Dendritic cell treated with granulocyte-macrophage colony-stimulating factor and Interleukin-4, amounts not matched to agents 40 ng/mL and 50 ng/mL, for 4 days (primary cell): ENCODE measurements around the gene CNOT8.

Experiments used
- H3K27ac Mint-ChIP-seq: one replicate; pipeline ENCODE4 v1.8.0; 2022; ENCODE audit warnings: mild to moderate bottlenecking, mixed read lengths
- H3K27me3 Mint-ChIP-seq: one replicate; pipeline ENCODE4 v1.8.0; 2022; ENCODE audit warnings: mild to moderate bottlenecking, mixed read lengths
- H3K36me3 Mint-ChIP-seq: one replicate; pipeline ENCODE4 v1.8.0; 2022; ENCODE audit warnings: low read depth, mixed read lengths
- H3K4me1 Mint-ChIP-seq: one replicate; pipeline ENCODE4 v1.8.0; 2022; ENCODE audit warnings: low read depth, mixed read lengths
- H3K4me3 Mint-ChIP-seq: one replicate; pipeline ENCODE4 v1.8.0; 2022; ENCODE audit warnings: mild to moderate bottlenecking, moderate library complexity, mixed read lengths
- H3K9me3 Mint-ChIP-seq: one replicate; pipeline ENCODE4 v1.8.0; 2022; ENCODE audit warnings: mixed read lengths
- intact Hi-C: fragments of 100-400 bp; cut with micrococcal nuclease; formaldehyde crosslinking; loops from one replicate; pipeline ENCODE4 v1.15.0; 2022

The CNOT8 gene

DNA sequence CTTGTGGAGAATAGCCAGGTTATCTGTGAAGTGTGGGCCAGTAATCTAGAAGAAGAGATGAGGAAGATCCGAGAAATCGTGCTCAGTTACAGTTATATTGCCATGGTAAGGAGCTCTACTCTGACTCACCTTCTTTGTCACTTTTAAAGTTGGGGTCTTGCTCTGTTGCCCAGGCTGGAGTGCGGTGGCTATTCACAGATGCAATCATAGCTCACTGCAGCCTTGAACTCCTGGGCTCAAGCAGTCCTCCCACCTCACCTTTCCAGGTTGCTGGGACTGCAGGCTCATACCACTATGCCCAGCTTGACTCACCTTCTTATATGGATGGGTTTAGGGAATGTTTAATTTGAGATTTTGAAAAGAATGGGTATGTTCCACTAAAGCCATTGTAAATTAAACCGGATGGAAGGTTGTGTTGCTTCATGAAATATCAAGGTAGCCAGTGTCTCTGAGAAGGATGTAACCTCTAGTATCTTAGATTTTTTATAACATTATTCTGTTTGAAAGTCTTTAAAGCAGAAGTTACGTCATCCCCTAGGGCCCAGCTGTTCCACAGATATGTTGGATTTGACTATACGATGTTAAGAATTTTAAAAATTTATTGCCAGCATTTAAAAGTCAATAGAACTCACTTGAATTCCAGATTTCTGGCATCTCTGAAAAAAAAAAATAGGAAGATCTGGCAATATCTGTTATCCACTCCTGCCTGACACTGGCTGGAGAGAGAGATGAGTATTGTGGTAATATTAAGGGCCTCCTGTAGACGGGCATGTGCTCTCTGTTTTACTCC, 5.1 kb downstream of the CNOT8 start:
- Mint-ChIP-seq H3K27me3 (no peaks in the 10 kb centered on the region), H3K9me3 (no peaks in the 10 kb centered on the region), H3K4me1 (peaks cover 41% of the 10 kb centered on the region), H3K27ac (peak overlapping the region; percentile 48), H3K36me3 (peaks cover 85% of the 10 kb centered on the region), H3K4me3 (peak overlapping the region; percentile 9)
- intact Hi-C loops = no loop called here

GRCh38 chr5:154865466-154866184, 7.2 kb downstream of the CNOT8 start:
- intact Hi-C loops = no loop called here
- H3K36me3 Mint-ChIP-seq = peaks cover 89% of the 10 kb centered on the region
- no peak overlapping the region for H3K4me3 Mint-ChIP-seq
- peaks cover 27% of the 10 kb centered on the region for H3K4me1 Mint-ChIP-seq
- H3K9me3 Mint-ChIP-seq = no peaks in the 10 kb centered on the region
- H3K27me3 Mint-ChIP-seq = no peaks in the 10 kb centered on the region
- H3K27ac Mint-ChIP-seq = no peak overlapping the region

GRCh38 chr5:154866841-154867240, 8.4 kb downstream of the CNOT8 start:
- Mint-ChIP-seq H3K4me3 (no peak overlapping the region), H3K27ac (no peak overlapping the region), H3K27me3 (no peaks in the 10 kb centered on the region), H3K9me3 (no peaks in the 10 kb centered on the region), H3K36me3 (peaks cover 96% of the 10 kb centered on the region), H3K4me1 (peaks cover 17% of the 10 kb centered on the region)
- intact Hi-C loops = no loop called here

DNA sequence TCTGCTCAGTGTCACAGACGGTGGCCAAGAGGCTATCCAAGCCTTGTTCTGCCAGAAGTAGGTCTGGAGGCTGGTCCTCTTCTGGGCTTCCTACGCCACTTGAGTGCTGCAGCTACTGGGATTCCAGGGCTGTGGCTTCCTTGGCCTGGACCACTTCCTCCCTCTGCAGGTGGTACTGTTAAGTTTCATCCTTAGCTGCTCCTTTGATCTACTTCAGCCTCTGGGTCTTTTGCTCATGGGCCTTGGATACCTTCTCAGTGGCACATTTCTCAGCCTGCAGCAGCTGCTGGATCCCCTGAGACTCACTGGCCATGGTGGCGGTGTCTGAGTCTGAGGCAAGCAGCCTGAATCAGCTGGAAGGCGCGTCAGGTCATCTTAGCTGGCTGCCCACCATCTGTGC, 10.3 kb downstream of the CNOT8 start:
- intact Hi-C loops = no loop called here
- peaks cover 100% of the 10 kb centered on the region for H3K36me3 Mint-ChIP-seq
- no peaks in the 10 kb centered on the region for H3K27me3 Mint-ChIP-seq
- no peak overlapping the region for H3K4me3 Mint-ChIP-seq
- H3K4me1 Mint-ChIP-seq = no peaks in the 10 kb centered on the region
- no peak overlapping the region for H3K27ac Mint-ChIP-seq
- H3K9me3 Mint-ChIP-seq = no peaks in the 10 kb centered on the region

DNA sequence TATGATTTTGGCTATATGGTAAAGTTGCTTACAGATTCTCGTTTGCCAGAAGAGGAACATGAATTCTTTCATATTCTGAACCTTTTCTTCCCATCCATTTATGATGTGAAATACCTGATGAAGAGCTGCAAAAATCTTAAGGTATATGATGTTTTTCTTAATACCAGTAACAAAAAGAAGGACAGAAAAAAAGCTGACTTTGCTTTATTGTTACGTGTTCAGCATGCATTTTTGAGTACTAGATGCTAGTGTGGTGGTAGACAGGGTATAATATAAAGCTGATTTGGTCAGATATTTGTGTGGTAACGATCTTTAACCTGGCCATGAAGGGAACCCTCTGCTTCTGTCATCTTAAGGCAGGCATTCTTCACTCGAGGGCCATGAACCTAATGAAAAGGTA, 13.3 kb downstream of the CNOT8 start:
- Mint-ChIP-seq H3K36me3 (peaks cover 100% of the 10 kb centered on the region), H3K4me1 (no peaks in the 10 kb centered on the region), H3K9me3 (no peaks in the 10 kb centered on the region), H3K4me3 (no peak overlapping the region), H3K27ac (no peak overlapping the region), H3K27me3 (no peaks in the 10 kb centered on the region)
- intact Hi-C loops = loop anchor here (5.0 kb wide), 1 partner anchor 219 kb away; no protein-coding TSS in a partner anchor

DNA sequence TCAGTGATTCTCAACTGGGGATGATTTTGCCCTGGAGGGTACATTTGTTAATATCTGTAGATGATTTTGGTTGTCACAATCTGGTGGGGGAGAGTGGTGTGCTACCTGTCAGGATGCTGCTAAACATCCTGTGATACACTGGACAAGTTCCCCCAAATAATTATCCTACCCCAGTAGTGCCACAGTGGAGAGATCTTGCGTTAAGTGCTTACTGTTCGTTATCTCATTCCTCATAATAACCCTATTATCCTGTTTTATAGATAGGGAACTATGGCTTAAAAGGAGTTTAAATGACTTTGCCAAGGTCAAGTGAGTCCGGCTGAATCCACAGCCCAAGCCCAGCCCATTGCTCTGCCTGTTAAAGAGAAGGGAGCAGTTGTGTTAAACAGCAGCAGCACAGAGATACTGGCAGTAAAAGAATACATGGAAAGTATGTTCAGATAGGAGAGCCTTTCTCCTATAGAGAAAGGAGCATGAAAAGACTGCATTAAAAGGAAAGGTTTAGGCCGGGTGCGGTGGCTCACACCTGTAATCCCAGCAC, 15.4 kb downstream of the CNOT8 start:
- peaks cover 20% of the 10 kb centered on the region for H3K9me3 Mint-ChIP-seq
- no peaks in the 10 kb centered on the region for H3K27me3 Mint-ChIP-seq
- intact Hi-C loops = loop anchor here (5.0 kb wide), 1 partner anchor 222 kb away; no protein-coding TSS in a partner anchor
- peaks cover 100% of the 10 kb centered on the region for H3K36me3 Mint-ChIP-seq
- H3K4me3 Mint-ChIP-seq = no peak overlapping the region
- no peak overlapping the region for H3K27ac Mint-ChIP-seq
- no peaks in the 10 kb centered on the region for H3K4me1 Mint-ChIP-seq

GRCh38 chr5:154878642-154879335, 20.4 kb downstream of the CNOT8 start:
- Mint-ChIP-seq H3K4me3 (no peak overlapping the region), H3K27me3 (no peaks in the 10 kb centered on the region), H3K27ac (no peak overlapping the region), H3K4me1 (no peaks in the 10 kb centered on the region), H3K9me3 (peaks cover 50% of the 10 kb centered on the region), H3K36me3 (peaks cover 96% of the 10 kb centered on the region)
- intact Hi-C loops = no loop called here

- H3K27me3 Mint-ChIP-seq = no peaks in the 10 kb centered on the region
These were observed 23.6 kb downstream of the CNOT8 start for GRCh38 chr5:154881986-154882385.

DNA sequence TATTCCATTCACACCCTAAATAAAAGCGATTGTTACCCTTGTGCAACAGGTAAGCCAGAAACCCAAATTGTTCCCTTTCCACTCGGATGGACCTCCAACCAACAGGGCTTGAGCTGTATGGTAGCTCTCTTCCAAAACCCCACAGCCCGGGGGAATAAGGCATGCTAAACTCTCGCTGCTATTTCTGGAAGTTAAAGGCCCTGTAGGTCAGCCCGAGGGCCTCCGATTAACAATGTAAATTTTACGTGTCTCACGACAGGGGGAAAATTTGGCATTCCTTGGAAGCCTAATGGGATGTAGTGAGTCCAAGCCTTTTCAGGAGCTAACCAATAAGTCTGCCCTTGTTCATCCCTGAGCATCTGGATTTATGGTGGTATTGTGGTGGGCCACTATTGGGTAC, 26.0 kb downstream of the CNOT8 start:
- Mint-ChIP-seq H3K9me3 (peaks cover 57% of the 10 kb centered on the region), H3K27me3 (no peaks in the 10 kb centered on the region), H3K36me3 (peaks cover 92% of the 10 kb centered on the region), H3K4me3 (no peak overlapping the region), H3K27ac (no peak overlapping the region), H3K4me1 (peaks cover 9% of the 10 kb centered on the region)
- intact Hi-C loops = no loop called here

More at GRCh38 chr5:154881986-154882385, 23.6 kb downstream of the CNOT8 start:
- no peak overlapping the region for H3K27ac Mint-ChIP-seq
- intact Hi-C loops = no loop called here
- H3K4me1 Mint-ChIP-seq = peaks cover 9% of the 10 kb centered on the region
- peaks cover 92% of the 10 kb centered on the region for H3K36me3 Mint-ChIP-seq
- peaks cover 69% of the 10 kb centered on the region for H3K9me3 Mint-ChIP-seq
- no peak overlapping the region for H3K4me3 Mint-ChIP-seq

DNA sequence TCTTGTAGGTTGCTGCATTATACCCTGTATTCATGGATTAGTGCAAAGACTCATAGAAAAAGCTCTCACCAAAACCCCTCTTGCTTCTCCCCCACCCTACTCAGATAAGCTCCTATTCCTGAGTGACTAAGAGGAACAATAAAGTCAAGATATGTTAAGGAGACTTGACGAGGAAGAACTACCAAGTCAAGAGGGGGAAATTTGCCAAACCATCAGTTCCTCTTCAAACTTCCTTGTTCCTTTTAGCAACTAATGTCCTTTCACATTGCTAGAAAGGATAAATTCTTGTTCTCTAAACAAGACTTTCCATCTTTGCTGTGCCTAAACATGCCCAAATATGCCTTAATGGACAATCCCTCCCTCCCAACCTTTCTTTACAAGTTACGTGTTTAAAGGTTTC, 27.0 kb downstream of the CNOT8 start:
- Mint-ChIP-seq H3K9me3 (peaks cover 47% of the 10 kb centered on the region), H3K4me3 (no peak overlapping the region)

DNA sequence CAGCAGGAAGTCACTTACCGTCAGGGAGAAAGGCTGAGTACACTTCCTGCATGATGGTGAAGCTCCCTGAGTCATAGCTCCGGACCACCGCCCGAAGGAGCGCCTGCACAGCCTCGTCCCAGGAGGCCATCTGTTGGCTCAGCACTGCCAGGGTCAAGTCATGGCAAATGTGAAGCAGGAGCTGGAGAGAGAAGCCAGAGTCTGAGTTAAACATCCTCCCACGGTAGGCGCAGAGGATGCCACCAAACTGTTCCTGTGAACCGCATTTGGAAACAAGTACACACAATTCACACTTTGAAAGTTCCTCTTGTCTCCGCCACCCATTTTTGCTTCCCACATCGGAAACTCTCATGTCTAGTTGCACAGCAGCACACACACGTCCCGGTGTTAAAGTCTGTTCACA, 33.9 kb downstream of the CNOT8 start:
- intact Hi-C loops = no loop called here
- Mint-ChIP-seq H3K9me3 (peaks cover 9% of the 10 kb centered on the region), H3K36me3 (peaks cover 97% of the 10 kb centered on the region), H3K4me3 (no peak overlapping the region), H3K4me1 (no peaks in the 10 kb centered on the region), H3K27ac (no peak overlapping the region), H3K27me3 (no peaks in the 10 kb centered on the region)

More for the DNA sequence above, 27.0 kb downstream of the CNOT8 start:
- Mint-ChIP-seq H3K36me3 (peaks cover 89% of the 10 kb centered on the region), H3K27me3 (no peaks in the 10 kb centered on the region), H3K4me1 (peaks cover 9% of the 10 kb centered on the region), H3K27ac (no peak overlapping the region)
- intact Hi-C loops = no loop called here

- Mint-ChIP-seq H3K4me1 (no peaks in the 10 kb centered on the region), H3K27me3 (no peaks in the 10 kb centered on the region), H3K27ac (no peak overlapping the region), H3K36me3 (peaks cover 97% of the 10 kb centered on the region), H3K9me3 (peaks cover 2% of the 10 kb centered on the region), H3K4me3 (no peak overlapping the region)
- intact Hi-C loops = no loop called here
These were observed 35.0 kb downstream of the CNOT8 start for GRCh38 chr5:154893381-154893780.

GRCh38 chr5:154895606-154896561, 37.5 kb downstream of the CNOT8 start:
- Mint-ChIP-seq H3K27ac (no peak overlapping the region), H3K27me3 (no peaks in the 10 kb centered on the region), H3K4me3 (no peak overlapping the region), H3K4me1 (no peaks in the 10 kb centered on the region), H3K36me3 (peaks cover 92% of the 10 kb centered on the region), H3K9me3 (no peaks in the 10 kb centered on the region)
- intact Hi-C loops = no loop called here
